Mononuclear cell (primary cell): ENCODE results near the gene PLSCR3. TPM values are rescaled to one million over a fixed set of nuclear protein-coding genes. Genes with fewer than 3 reads are reported as not detected.

Source experiments
- H3K27me3 ChIP-seq: 2 replicates; pipeline ENCODE4 v1.6.0; 2011; ENCODE audit warnings: low read length, control low read depth; ENCODE audit not compliant: insufficient read depth
- H3K4me1 ChIP-seq: 2 replicates; pipeline ENCODE4 v1.5.1; 2011; ENCODE audit warnings: mild to moderate bottlenecking, low read length, control low read depth; ENCODE audit not compliant: insufficient read depth
- H3K4me3 ChIP-seq: 2 replicates; pipeline ENCODE4 v1.5.1; 2011; ENCODE audit warnings: mild to moderate bottlenecking, low read length, moderate library complexity
- H3K9me3 ChIP-seq: 2 replicates; pipeline ENCODE4 v1.5.1; 2011; ENCODE audit warnings: low read depth, mild to moderate bottlenecking, control low read depth, low read length
- total RNA-seq: library from RNA; depleted of rRNA; stranded (reverse); fragments of >200 nt; gene quantifications from one replicate; pipeline ENCODE4 v1.2.3, GENCODE V29; 2012

Gene PLSCR3
- 21.6 TPM for total RNA-seq

GRCh38 chr17:7394452-7395191, at the start of gene PLSCR3:
Gene PLSCR3, minus strand, starts transcription at chr17:7394525. Its CDS starts 415 bp downstream, at chr17:7394110.
- H3K9me3 ChIP-seq: no peaks in the 10 kb centered on the region
- no peaks in the 10 kb centered on the region for H3K27me3 ChIP-seq
- peak within 1 kb of the TSS; percentile 70 for H3K4me3 ChIP-seq
- peaks cover 24% of the 10 kb centered on the region for H3K4me1 ChIP-seq

DNA sequence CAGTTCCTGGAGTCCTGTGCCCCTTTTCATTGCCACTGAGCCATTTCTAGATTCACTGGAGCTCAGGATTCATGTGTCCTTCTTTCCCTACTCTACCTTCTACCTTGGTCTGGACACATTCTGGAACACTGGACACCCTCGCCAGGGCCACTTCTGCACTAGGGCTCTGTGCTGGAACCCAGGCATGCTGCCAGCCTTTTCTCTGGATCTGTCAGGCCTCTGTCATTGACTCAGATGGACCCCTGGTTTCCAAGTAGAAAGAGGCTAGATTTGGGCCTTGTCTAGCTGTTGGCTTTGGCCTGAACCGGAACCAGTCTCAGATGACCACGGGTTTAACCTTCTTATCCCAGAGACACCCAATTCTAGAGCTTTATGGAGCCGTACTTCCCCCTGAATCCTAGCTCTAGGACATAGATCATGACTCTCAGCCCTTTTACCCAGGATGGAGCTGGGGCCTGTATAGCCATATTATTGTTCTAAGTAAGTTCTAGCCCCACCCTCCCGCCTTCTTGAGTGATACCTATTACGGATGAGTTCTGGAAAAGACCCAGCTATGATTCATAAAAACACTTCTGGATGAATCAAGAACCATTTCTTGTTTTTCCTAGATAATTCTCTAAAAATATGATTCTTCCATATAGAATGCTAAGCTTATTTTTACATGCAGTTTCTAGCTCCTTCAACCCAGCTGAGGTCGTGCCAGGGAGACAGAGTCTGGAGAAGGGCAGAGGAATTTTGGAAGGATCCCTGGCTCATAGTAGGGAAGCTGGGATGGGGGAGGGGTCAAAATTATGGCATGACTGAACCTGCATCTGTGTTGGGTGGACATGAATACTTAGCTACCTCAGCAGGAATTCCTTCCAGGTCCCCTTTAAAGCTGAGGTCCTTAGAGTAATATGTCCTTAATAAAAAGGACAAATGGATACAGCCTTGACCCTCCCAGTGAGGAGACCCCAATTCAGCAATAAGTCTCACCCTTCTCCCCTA, 49.5 kb upstream of the PLSCR3 start:
- Histone ChIP-seq H3K4me1 (peaks cover 45% of the 10 kb centered on the region), H3K9me3 (no peaks in the 10 kb centered on the region), H3K4me3 (no peak overlapping the region), H3K27me3 (peaks cover 72% of the 10 kb centered on the region)

DNA sequence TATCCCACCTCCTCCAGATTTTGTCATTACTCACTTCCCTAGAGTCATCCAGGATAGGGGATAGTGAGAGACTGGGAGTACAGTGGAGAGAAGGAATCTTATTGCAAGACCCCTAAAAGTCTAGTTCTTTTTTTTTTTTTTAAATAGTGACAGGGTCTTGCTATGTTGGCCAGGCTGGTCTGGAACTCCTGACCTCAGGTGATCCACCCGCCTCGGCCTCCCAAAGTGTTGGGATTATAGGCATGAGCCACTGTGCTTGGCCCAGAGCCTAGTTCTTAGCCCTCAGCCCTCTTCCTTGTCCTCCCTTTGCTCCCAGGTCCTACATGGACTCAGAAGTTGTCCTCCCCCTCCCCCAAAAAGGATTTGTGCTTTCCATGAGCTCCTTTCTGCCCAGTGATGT, 47.8 kb upstream of the PLSCR3 start:
- H3K4me3 ChIP-seq: no peak overlapping the region
- H3K4me1 ChIP-seq: peaks cover 61% of the 10 kb centered on the region
- no peaks in the 10 kb centered on the region for H3K9me3 ChIP-seq
- peaks cover 67% of the 10 kb centered on the region for H3K27me3 ChIP-seq

DNA sequence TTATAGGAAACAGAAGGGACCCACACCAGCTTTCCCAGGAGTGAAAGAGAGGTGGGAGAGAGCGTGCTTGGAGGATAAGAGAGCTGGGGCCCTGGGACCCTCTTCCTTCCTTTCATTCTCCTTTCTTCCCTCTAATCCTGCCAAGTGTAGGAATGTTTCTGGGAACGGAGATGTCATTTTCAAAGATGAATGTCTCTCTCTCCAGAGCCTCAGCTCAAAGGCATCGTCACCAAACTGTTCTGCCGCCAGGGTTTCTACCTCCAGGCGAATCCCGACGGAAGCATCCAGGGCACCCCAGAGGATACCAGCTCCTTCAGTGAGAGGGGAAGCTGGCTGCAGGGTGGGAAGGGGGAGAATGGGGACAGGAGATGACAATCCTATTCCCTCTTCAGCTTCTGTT, 46.9 kb upstream of the PLSCR3 start:
- Histone ChIP-seq H3K4me1 (peaks cover 65% of the 10 kb centered on the region), H3K4me3 (no peak overlapping the region), H3K27me3 (peaks cover 60% of the 10 kb centered on the region), H3K9me3 (no peaks in the 10 kb centered on the region)

- Histone ChIP-seq H3K9me3 (no peaks in the 10 kb centered on the region), H3K27me3 (peaks cover 56% of the 10 kb centered on the region), H3K4me3 (no peak overlapping the region), H3K4me1 (peaks cover 64% of the 10 kb centered on the region)
These were observed 46.5 kb upstream of the PLSCR3 start for GRCh38 chr17:7440834-7441195.

- Histone ChIP-seq H3K27me3 (peaks cover 51% of the 10 kb centered on the region), H3K9me3 (no peaks in the 10 kb centered on the region), H3K4me3 (no peak overlapping the region), H3K4me1 (peaks cover 59% of the 10 kb centered on the region)
These were observed 45.9 kb upstream of the PLSCR3 start for GRCh38 chr17:7440113-7440833.

- peaks cover 46% of the 10 kb centered on the region for H3K27me3 ChIP-seq
- peak within 1 kb of the TSS; percentile 9 for H3K4me3 ChIP-seq
- no peaks in the 10 kb centered on the region for H3K9me3 ChIP-seq
- peaks cover 56% of the 10 kb centered on the region for H3K4me1 ChIP-seq
These were observed 45.3 kb upstream of the PLSCR3 start, which contains the start of gene FGF11 for GRCh38 chr17:7439462-7440112. Gene FGF11, plus strand, starts transcription at chr17:7439512. Its CDS starts 109 bp downstream, at chr17:7439621.

DNA sequence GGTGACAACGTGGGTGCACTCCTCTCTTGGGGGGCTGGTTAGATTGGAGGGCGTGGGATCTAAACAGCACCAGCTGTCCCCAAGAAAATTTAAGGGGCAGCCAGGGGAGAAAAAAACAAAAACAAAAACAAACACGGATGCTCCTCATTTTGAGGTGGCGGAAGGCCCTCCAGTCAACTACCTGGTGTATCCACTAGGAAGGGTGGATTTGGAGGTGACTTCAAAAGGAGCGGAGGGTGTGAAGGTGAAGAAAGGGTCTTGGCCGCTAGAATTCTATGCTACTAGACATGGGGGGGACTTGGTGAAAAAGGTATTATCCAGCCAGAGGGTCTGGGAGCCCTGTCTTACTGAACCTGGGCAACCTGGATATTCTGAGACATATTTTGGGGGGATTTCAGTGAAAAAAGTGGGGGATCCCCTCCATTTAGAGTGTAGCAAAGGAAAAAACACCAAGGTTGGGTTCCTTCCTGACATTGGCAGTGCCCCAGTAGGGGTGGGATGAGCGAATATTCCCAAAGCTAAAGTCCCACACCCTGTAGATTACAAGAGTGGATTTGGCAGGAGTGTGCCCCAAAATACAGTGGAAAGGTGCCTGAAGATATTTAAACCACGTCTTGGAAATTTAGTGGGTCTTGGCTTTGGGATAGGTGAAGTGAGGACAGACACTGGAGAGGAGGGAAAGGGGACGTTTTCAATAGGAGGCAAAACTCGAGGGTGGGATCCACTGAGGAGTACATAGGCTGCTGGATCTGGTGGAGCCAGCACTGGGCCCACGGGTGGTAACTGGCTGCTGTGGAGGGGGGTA, 44.5 kb upstream of the PLSCR3 start:
- peaks cover 55% of the 10 kb centered on the region for H3K4me1 ChIP-seq
- H3K27me3 ChIP-seq: peaks cover 39% of the 10 kb centered on the region
- no peak overlapping the region for H3K4me3 ChIP-seq
- H3K9me3 ChIP-seq: no peaks in the 10 kb centered on the region

DNA sequence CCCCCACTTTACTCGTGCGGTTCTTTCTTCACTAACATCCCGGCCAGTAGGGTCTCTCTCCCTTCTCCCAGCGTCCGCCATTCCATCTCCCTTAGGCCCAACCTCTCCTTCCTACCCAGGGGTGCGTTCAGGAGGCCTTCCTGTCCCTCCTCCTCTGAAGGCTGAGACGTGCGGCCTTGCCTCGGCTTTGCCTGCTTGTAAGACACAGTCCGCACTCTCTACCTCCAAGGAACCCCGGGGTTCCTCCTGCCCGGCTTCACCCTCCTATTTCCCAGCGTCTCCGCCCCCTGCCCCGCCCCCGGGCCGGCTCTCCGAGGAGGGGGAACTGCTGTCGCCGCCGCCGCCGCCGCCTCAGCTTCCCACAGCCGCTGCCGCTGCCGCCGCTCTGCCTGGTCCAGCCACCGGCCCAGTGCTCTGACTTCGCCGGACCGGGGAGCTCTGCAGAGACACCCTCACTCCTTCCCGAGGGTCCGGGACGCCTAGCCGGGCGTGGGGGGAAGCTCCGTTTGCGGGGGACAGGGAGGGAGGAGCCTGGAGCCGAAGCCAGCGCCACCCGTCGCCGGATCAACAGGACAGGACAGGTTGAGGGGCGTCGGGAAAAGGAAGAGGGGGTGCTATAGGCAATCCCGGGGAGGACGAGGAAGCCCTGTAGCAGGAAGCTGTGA, 43.8 kb upstream of the PLSCR3 start:
- H3K9me3 ChIP-seq: no peaks in the 10 kb centered on the region
- peak overlapping the region; percentile 9 for H3K4me3 ChIP-seq
- peaks cover 55% of the 10 kb centered on the region for H3K4me1 ChIP-seq
- H3K27me3 ChIP-seq: peaks cover 38% of the 10 kb centered on the region

GRCh38 chr17:7437369-7437863, 43.1 kb upstream of the PLSCR3 start:
- Histone ChIP-seq H3K27me3 (peaks cover 36% of the 10 kb centered on the region), H3K4me3 (no peak overlapping the region), H3K4me1 (peaks cover 55% of the 10 kb centered on the region), H3K9me3 (no peaks in the 10 kb centered on the region)

- peaks cover 32% of the 10 kb centered on the region for H3K27me3 ChIP-seq
- H3K4me3 ChIP-seq: peak overlapping the region; percentile 44
- H3K4me1 ChIP-seq: peaks cover 55% of the 10 kb centered on the region
- H3K9me3 ChIP-seq: no peaks in the 10 kb centered on the region
These were observed 42.4 kb upstream of the PLSCR3 start for GRCh38 chr17:7436556-7437368.

DNA sequence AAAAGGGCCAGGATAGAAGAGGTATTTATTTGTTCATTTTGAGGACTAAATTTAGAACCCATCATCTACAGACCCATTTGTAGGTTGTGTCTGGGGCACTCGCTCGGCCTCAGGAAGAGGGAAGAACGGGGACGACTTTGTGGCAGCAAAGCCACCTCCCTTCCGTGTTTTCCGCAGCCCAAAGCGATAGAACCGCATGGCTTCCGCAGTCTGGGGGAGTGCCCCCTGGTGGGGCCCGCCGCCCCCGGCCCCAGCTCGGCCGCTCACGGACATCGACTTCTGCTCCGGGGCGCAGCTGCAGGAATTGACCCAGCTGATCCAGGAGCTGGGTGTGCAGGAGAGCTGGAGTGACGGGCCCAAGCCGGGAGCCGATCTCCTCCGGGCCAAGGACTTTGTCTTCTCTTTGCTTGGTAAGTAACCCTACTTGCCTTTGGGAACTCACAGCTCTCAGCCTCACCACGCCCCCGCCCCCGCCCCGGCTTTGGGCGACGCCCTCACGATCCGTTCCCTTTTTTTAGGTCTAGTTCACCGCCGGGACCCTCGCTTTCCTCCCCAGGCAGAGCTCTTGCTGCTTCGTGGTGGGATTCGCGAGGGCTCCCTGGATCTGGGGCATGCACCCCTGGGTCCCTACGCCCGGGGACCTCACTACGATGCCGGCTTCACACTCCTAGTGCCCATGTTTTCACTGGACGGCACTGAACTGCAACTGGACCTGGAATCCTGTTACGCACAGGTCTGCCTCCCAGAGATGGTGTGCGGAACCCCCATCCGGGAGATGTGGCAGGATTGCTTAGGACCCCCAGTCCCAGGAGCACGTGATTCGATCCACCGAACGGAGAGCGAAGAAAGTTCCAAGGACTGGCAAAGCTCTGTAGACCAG, 41.6 kb upstream of the PLSCR3 start:
- Histone ChIP-seq H3K9me3 (no peaks in the 10 kb centered on the region), H3K27me3 (peaks cover 24% of the 10 kb centered on the region), H3K4me1 (peaks cover 53% of the 10 kb centered on the region), H3K4me3 (peak overlapping the region; percentile 44)
